Skeletal muscle tissue (tissue), 4 donors: ENCODE results near the gene FABP6. TPM values are rescaled to one million over a fixed set of nuclear protein-coding genes. Genes with fewer than 3 reads are reported as not detected.
"Not testable (repeated sequence)": the region's sequence is repeated elsewhere in the genome, so short reads cannot be mapped to it uniquely, and the experiment has no call there.

ENCODE experiments used
- H3K27ac ChIP-seq: one replicate; pipeline ENCODE4 v1.7.0; 2013; ENCODE audit warnings: mild to moderate bottlenecking, low read depth, low read length, inconsistent platforms
- H3K27me3 ChIP-seq, 3 donors: one replicate each; pipeline ENCODE4 v1.7.0; 2013; ENCODE audit warnings: low read length in 3 of 3; ENCODE audit not compliant: control insufficient read depth in 3 of 3, insufficient read depth in 3 of 3
- H3K36me3 ChIP-seq, 3 donors: one replicate each; pipeline ENCODE4 v1.7.0; 2013; ENCODE audit warnings: low read length in 3 of 3; ENCODE audit not compliant: control insufficient read depth in 3 of 3, insufficient read depth in 3 of 3
- H3K4me1 ChIP-seq, 3 donors: one replicate each; pipeline ENCODE4 v1.7.0; 2013; ENCODE audit warnings: low read length in 3 of 3, mild to moderate bottlenecking in 3 of 3; ENCODE audit not compliant: control insufficient read depth in 3 of 3, insufficient read depth in 3 of 3
- H3K4me3 ChIP-seq, 3 donors: one replicate each; pipeline ENCODE4 v1.7.0; 2013; ENCODE audit warnings: low read length in 3 of 3
- H3K9ac ChIP-seq, 3 donors: one replicate each; pipeline ENCODE4 v1.7.0; 2013; ENCODE audit warnings: low read length in 3 of 3, mild to moderate bottlenecking in 3 of 3, moderate library complexity in 2 of 3, low read depth in 1 of 3
- H3K9me3 ChIP-seq, 3 donors: one replicate each; pipeline ENCODE4 v1.7.0; 2013; ENCODE audit warnings: low read length in 3 of 3; ENCODE audit not compliant: control insufficient read depth in 3 of 3
- total RNA-seq: library from RNA; depleted of rRNA; stranded (reverse); fragments of >200 nt; gene quantifications from one replicate; pipeline ENCODE4 v1.2.3, GENCODE V29; 2014
- donor health status: Osteomylitis.

Gene FABP6
- total RNA-seq, 1 donor from 2014 or later, result not detected

DNA sequence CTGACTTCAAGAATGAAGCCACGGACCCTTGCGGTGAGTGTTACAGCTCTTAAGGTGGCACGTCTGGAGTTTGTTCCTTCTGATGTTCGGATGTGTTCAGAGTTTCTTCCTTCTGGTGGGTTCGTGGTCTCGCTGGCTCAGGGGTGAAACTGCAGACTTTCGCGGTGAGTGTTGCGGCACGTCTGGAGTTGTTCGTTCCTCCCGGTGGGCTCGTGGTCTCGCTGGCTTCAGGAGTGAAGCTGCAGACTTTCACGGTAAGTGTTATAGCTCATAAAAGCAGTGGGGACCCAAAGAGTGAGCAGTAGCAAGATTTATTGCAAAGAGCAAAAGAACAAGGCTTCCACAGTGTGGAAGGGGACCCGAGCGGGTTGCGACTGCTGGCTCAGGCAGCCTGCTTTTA lies 36.2 kb upstream of the FABP6 start:
- H3K27ac ChIP-seq, H3K36me3 ChIP-seq: not testable (repeated sequence)

GRCh38 chr5:160193790-160194189 lies 35.5 kb upstream of the FABP6 start:
- not testable (repeated sequence) for H3K4me3 ChIP-seq, H3K4me1 ChIP-seq, H3K36me3 ChIP-seq, H3K9me3 ChIP-seq, H3K27me3 ChIP-seq, H3K9ac ChIP-seq, H3K27ac ChIP-seq

More for the DNA sequence above, 36.2 kb upstream of the FABP6 start:
- not testable (repeated sequence) for H3K9ac ChIP-seq, H3K9me3 ChIP-seq, H3K4me1 ChIP-seq, H3K4me3 ChIP-seq, H3K27me3 ChIP-seq

DNA sequence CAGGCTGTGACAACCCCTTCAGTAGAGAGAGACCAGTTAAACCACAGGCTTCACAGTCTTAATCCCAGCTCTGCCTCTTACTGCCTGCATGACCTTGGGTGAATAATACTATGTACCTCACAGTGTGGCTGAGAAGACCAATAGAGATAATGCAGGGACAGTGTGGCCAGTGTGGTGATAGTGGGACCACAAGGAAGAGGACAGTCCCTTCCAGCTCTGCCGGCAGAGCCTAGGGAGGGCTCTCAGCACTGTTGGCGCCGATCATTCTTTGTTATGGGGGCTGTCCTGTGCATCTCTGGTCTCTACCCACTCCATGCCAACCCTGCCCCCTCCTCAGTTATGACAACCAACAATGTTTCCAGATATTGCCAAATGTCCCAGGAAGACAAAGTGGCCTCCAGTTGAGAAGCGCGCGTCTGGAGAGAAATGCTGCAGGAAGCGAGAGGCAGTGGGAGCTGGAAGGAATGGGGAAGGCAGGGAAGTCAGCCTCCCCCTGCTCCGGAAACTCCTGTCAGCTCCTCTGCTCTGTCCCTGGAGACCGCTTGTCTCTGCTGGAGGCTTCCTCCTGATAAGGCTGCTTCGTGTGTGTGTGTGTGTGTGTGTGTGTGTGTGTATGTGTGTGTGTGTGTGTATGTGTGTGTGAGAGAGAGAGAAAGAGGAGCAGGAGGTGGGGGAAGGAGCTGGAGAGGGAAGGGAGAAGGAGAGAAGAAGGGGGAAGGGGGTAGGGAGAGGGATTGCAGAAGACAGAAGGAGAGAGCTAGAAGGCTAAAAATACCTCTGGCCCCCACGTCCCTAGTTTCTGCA lies 31.8 kb upstream of the FABP6 start:
- no peak overlapping the region for H3K4me3 ChIP-seq
- H3K36me3 ChIP-seq, result no peaks in the 10 kb centered on the region
- no peaks in the 10 kb centered on the region for H3K9me3 ChIP-seq
- peaks cover 3 to 8% (median 3%) of the 10 kb centered on the region in 3 donors for H3K27me3 ChIP-seq
- H3K4me1 ChIP-seq, result peaks cover 6 to 14% (median 9%) of the 10 kb centered on the region in 3 donors
- H3K27ac ChIP-seq, result no peak overlapping the region
- no peak overlapping the region for H3K9ac ChIP-seq

DNA sequence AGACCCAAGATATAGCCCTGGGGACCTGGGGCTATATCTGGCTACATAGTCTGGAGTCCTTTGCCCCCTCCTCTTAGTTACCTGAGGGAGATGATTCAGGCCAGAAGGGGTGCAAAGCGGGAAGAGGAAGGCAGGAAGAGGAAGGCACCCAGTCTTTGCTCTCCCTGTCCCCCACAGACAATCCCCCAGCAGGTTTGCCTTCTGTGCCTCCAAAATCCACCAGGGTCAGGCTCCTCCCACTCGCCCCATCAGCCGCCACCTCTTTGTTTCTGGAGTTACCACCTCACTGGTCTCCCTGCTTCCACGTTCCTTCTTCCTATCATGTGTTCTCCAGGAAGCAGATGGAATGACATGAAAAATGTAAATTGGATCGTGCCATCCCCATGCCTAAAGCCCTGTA lies 31.2 kb upstream of the FABP6 start:
- Histone ChIP-seq H3K27me3 (peaks cover 3 to 8% (median 3%) of the 10 kb centered on the region in 3 donors), H3K4me3 (no peak overlapping the region), H3K9ac (no peak overlapping the region), H3K36me3 (no peaks in the 10 kb centered on the region), H3K4me1 (peaks cover 6 to 14% (median 9%) of the 10 kb centered on the region in 3 donors), H3K27ac (no peak overlapping the region), H3K9me3 (no peaks in the 10 kb centered on the region)

DNA sequence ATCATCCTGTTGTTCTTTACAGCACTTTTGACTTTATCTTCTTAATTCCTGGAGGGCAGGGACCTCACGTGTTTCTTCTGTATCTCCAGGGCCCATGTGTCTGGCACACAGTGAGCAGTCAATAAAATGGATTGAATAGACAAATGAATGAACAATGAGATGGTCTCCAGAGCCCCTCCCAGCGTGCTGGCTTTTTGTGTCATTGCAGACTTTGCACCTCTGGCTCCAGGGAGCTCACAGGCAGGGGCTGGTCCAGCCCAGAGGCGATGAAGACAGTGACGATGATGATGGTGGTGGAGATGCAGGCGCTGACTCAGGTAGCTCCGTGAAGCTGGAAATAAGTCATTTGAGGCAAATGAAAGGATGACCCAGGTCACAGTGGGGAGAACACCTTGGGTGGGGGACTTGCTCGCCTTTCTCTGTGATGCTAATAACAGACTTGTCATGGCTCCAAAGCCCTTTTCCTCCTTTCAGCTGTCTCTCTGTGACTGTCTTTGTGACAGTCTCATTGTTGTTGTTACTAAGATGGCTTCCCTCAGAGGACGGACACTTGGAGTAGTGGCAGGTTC lies 30.4 kb upstream of the FABP6 start:
- Histone ChIP-seq H3K36me3 (no peaks in the 10 kb centered on the region), H3K4me3 (peak overlapping the region; percentile 43 to 69 (median 45)), H3K27ac (no peak overlapping the region), H3K9me3 (no peaks in the 10 kb centered on the region), H3K9ac (peak overlapping the region in 2 of 3 donors; percentile 20 to 75), H3K27me3 (peaks cover 3 to 8% (median 3%) of the 10 kb centered on the region in 3 donors), H3K4me1 (peaks cover 6 to 14% (median 9%) of the 10 kb centered on the region in 3 donors)

- H3K27ac ChIP-seq, result no peak overlapping the region
- H3K27me3 ChIP-seq, result peaks cover 3 to 8% (median 3%) of the 10 kb centered on the region in 3 donors
- H3K4me3 ChIP-seq, result peak overlapping the region; percentile 52 to 75 (median 69)
- H3K4me1 ChIP-seq, result peaks cover 6 to 14% (median 9%) of the 10 kb centered on the region in 3 donors
- H3K36me3 ChIP-seq, result no peaks in the 10 kb centered on the region
- peak overlapping the region; percentile 51 to 75 (median 65) for H3K9ac ChIP-seq
- H3K9me3 ChIP-seq, result no peaks in the 10 kb centered on the region
Measured at GRCh38 chr5:160199410-160199911, 29.8 kb upstream of the FABP6 start.

DNA sequence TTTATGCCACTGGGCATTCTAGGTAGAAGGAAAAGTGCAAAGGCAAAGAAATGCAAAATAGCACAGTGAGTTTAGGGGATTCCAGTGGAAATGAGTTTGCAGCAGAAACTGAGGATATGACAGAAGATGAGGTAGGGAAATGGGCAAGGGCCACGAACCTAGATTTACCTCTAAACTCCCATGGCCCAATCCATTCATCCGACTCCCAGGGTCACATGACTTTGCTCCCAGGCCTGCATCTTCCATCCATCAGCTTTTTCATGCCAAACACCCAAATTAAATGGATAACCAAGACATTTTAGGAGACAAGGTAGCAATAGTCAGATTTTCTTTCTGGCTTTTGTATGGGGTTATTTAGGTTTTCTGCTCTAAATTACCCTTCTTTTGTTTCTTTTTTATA lies 22.2 kb upstream of the FABP6 start:
- H3K4me3 ChIP-seq, result no peak overlapping the region
- H3K27ac ChIP-seq, result no peak overlapping the region
- peaks cover 0 to 2% (median 0%) of the 10 kb centered on the region in 3 donors for H3K27me3 ChIP-seq
- H3K9me3 ChIP-seq, result no peaks in the 10 kb centered on the region
- no peaks in the 10 kb centered on the region for H3K36me3 ChIP-seq
- H3K9ac ChIP-seq, result no peak overlapping the region
- H3K4me1 ChIP-seq, result no peaks in the 10 kb centered on the region

GRCh38 chr5:160209917-160210316 lies 19.4 kb upstream of the FABP6 start:
- Histone ChIP-seq H3K36me3 (no peaks in the 10 kb centered on the region), H3K27me3 (peaks cover 0 to 2% (median 0%) of the 10 kb centered on the region in 3 donors), H3K4me1 (no peaks in the 10 kb centered on the region), H3K9me3 (no peaks in the 10 kb centered on the region), H3K9ac (no peak overlapping the region), H3K27ac (no peak overlapping the region), H3K4me3 (no peak overlapping the region)

- no peak overlapping the region for H3K4me3 ChIP-seq
Measured at GRCh38 chr5:160210606-160211005, 18.7 kb upstream of the FABP6 start.

DNA sequence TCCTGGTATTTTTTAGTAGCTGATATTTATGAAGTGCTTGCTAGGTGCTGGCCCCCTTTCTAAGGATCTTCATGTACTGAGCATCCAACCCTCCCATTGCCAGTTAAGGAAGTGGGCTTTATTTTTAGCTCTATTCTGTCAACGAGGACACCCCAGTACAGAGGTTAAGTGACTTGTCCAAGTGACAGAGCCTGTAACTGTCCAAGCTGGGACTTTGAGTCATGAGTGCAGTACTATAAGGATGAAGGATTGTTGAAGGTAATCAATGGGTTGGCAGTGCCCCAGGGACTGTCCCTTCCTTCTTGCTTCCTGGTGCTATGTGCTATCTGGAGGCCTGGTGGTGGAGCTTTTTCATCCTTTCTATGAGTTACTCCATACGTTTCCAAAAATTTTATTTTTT lies 18.0 kb upstream of the FABP6 start:
- Histone ChIP-seq H3K4me1 (no peaks in the 10 kb centered on the region), H3K4me3 (no peak overlapping the region), H3K27ac (no peak overlapping the region), H3K9ac (no peak overlapping the region), H3K36me3 (no peaks in the 10 kb centered on the region), H3K9me3 (no peaks in the 10 kb centered on the region), H3K27me3 (peaks cover 0 to 2% (median 0%) of the 10 kb centered on the region in 3 donors)

More at GRCh38 chr5:160210606-160211005, 18.7 kb upstream of the FABP6 start:
- H3K27me3 ChIP-seq, result peaks cover 0 to 2% (median 0%) of the 10 kb centered on the region in 3 donors
- no peaks in the 10 kb centered on the region for H3K4me1 ChIP-seq
- H3K36me3 ChIP-seq, result no peaks in the 10 kb centered on the region
- no peak overlapping the region for H3K27ac ChIP-seq
- H3K9me3 ChIP-seq, result no peaks in the 10 kb centered on the region
- no peak overlapping the region for H3K9ac ChIP-seq
